Measurements from ENCODE around the gene DNPEP.
"Not testable (repeated sequence)": the region's sequence is repeated elsewhere in the genome, so short reads cannot be mapped to it uniquely, and the experiment has no call there.

The DNPEP gene

DNA sequence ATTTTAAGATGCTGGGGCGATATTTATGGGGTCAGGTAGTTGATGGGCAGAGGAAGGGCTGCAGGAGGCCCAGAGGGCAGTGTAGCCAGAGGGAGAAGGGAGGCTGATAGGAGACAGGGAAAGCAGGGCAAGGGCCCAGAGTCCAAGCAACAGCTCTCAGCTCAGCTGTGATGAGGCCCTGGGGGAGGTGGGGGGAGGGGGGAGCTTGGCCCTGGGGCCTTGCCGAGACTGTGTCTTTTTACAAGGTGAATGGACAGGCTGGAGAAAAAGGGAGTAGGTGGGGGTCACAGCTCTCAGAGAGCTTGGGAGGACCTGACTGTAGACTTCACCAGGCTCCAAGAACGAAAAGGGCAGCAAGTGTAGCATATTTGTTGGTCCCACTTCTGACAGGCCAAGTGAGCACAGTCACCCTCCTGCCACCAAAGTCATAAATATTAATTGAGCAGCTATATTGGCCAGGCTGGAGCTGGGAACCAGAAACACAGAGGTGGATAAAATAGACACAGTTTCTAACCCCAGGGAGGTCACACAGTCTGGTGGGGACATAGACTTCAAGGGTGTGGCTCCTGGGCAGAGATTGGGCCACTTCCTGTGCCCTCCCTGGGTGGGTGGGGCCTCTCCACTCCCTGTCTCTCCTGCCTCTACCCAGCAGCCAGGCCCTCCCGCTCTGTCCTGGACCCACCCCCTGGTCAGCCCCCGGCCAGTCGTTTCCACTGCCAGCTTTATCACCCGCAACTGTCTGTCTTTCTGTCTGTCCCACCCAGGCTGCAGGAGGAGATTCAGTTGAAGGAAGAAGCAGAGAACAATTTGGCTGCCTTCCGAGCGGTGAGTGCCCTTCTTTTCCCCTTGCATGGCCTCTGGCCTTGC is 31.9 kb upstream of the DNPEP start:
- no peak for DNase-seq (ENCODE audit: low spot score)

- DNase-seq (ENCODE audit: low spot score) = no peak
These were observed 31.3 kb upstream of the DNPEP start for GRCh38 chr2:219419012-219419324.

GRCh38 chr2:219418155-219419011 is 30.7 kb upstream of the DNPEP start, which contains the start of gene DES:
TSS of gene DES (plus strand) at chr2:219418377. CDS start at chr2:219418463, 86 bp downstream.
- DNase-seq (ENCODE audit: low spot score) = no peak

DNA sequence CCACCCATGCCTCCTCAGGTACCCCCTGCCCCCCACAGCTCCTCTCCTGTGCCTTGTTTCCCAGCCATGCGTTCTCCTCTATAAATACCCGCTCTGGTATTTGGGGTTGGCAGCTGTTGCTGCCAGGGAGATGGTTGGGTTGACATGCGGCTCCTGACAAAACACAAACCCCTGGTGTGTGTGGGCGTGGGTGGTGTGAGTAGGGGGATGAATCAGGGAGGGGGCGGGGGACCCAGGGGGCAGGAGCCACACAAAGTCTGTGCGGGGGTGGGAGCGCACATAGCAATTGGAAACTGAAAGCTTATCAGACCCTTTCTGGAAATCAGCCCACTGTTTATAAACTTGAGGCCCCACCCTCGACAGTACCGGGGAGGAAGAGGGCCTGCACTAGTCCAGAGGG is 29.7 kb upstream of the DNPEP start:
- DNase-seq (ENCODE audit: low spot score) = no peak

- no peak for DNase-seq (ENCODE audit: low spot score)
These were observed 29.2 kb upstream of the DNPEP start for GRCh38 chr2:219416938-219417337.

- DNase-seq (ENCODE audit: low spot score) = no peak
These were observed 28.5 kb upstream of the DNPEP start for GRCh38 chr2:219416235-219416602.

DNA sequence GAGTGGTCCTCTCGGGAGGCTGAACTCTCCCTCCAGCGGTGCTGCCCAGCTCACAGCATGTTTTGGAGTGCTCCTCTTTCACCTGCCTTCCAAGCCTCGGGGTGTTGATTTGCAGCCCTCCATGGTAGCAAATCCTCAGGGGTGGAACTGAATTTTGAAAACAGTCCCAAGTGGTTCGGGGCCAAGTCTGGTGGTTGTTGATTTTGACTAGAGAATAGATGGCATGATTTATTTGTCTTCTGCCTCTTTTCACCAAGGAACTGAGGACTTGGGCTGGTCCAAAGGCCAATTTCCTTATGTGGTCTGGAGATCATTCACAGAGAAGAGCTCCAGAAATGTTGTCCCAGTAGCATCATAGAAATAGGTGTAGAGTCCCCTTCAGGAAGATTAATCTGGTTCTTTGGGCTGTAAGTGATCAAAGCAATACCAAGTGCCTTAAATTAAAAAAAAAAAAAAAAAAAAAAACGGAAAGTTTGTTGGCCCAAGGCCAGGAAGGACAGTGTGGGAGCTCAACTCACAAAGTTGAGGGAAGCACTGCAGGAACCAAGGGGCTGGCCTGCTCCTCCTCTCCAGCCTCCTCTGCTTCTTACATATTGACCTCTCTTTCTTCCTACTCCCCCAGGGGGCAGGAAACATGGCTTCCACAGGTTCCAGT is 28.0 kb upstream of the DNPEP start:
- DNase-seq (ENCODE audit: low spot score) = no peak

- DNase-seq (ENCODE audit: low spot score) = no peak
These were observed 27.1 kb upstream of the DNPEP start for GRCh38 chr2:219414857-219415256.

GRCh38 chr2:219410390-219410789 is 22.7 kb upstream of the DNPEP start:
- no peak for DNase-seq (ENCODE audit: low spot score)

DNA sequence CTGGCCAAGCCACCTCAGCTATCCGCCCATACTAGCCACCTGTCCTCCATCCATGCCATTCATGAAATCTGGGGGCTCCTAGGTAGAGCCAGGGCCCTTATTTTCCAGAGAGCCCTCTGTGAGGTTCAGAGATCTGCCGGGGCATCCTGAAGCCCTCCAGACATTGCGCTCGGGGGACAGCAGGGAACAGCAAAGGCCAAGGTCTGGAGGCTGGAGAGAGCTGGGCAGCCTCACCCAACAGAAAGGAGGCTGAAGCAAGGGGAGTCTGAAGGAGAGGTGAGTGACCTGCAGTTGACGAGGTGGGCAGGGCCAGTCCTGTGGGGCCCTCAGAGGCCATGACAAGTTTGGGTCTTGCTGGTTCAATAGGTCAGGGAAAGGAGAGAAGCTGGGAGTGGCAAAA is 21.9 kb upstream of the DNPEP start:
- DNase-seq (ENCODE audit: low spot score) = no peak

DNA sequence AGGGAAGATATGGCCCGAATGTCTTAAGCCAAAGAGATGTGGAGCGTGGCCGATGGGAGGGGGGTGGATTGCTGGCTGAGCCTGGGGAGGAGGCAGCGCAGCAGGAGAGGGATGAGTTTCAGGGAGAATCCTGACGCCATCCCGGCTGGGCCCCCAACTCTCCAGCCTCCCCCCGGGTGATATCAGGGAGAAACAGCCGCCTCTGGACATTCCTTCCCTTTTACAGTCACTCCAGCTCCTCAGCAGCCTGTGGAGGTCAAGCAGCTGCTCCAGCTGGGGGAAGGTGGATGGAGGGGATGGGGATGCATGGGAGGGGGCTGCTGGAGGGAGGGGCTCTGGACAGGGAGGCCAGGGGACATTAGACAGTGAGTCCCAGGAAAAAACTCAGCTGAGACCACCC is 20.9 kb upstream of the DNPEP start:
- DNase-seq (ENCODE audit: low spot score) = no peak

- DNase-seq (ENCODE audit: low spot score) = no peak
These were observed 20.5 kb upstream of the DNPEP start for GRCh38 chr2:219408204-219408603.

GRCh38 chr2:219407343-219407742 is 19.6 kb upstream of the DNPEP start:
- DNase-seq (ENCODE audit: low spot score) = not testable (repeated sequence)

DNA sequence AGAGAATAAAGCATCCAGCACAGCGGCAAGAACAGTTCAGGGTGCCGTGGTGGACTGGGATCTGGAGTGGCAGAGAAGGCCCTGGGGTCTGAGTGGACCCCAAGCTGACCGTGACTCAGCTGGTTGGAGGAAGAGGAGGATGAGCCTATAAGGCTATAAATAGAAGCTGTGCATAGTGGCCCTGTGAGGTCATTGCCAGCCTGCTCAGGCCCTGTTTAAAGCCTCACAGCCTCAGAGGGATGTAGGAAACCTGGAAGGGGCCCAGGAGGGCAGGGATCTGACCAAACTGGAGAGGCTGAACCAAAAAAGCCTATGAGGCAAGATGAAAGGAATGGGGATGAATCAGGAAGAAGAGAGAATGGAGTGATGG is 19.1 kb upstream of the DNPEP start:
- peak; percentile 89 for DNase-seq (ENCODE audit: low spot score)

GRCh38 chr2:219405958-219406860 is 18.5 kb upstream of the DNPEP start:
- DNase-seq (ENCODE audit: low spot score) = no peak

DNA sequence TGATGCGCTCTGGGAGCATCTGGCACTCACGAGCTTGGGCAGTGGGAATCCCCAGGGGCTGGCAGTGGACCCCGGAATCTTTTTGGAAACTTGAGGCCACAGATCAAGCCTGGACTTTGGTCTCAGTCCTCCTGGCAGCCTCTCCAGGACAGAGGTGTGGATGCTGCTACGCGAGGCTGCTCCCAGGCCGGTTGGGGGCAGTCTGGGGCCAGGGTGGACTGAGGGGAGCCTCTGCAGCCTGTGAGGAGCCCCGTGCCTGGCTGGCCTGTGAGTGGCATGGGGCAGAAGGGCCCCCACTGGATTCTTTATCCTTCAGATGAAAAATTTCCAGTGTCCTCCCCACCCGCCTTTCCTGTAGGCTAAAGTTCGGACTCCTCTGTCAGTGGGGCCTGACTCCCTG is 17.7 kb upstream of the DNPEP start:
- no peak for DNase-seq (ENCODE audit: low spot score)

DNA sequence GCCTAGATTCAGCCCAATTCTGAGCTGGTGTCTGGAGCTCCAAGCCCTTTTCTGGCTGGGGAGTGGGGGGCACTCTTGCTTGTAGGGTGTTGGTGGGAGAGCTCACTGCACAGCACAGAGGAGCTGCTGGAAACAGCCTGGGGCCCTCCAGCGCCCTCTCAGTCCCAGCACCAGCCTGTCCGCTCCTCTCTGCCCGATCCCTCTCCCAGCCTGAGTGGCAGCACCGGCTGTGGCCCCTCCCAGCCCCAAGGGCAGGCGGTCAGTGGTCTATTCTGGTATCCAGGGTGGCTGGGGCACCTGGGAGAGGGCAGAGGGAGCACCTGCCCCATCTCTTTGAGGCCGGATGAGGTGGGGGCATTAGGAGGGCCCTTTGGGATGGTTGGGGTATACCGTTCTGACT is 17.2 kb upstream of the DNPEP start:
- no peak for DNase-seq (ENCODE audit: low spot score)

DNA sequence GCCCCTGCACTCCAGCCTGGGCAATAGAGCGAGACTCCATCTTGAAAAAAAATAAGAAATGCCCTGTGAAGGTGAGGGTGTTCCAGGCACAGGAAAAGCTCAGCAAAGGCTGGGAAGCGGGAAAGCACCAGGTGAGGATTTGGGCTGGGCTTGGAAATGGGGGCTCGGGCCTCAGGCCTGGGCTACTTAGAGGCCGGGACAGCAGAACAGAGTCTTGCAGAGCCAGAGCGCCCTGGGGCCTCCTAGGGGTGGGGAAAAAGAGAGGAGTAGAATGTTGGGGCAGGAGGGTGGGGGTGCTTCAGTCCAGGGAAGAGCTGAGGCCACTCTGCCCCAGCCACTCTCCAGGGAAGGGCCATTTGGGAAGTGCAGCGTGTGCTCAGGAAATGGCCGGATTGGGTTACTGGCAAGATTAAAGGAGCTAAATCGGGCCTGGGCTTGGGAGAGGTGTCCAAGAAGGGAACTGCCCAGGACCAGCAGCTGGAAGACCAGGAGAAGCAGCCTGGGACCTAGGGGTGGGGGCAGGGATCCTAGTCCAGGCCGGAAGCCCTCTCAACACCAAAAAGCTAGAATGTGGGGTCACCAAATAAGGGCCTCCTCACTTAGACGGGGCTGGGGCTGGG is 16.7 kb upstream of the DNPEP start:
- DNase-seq (ENCODE audit: low spot score) = no peak

GRCh38 chr2:219403861-219404260 is 16.1 kb upstream of the DNPEP start:
- no peak for DNase-seq (ENCODE audit: low spot score)

DNA sequence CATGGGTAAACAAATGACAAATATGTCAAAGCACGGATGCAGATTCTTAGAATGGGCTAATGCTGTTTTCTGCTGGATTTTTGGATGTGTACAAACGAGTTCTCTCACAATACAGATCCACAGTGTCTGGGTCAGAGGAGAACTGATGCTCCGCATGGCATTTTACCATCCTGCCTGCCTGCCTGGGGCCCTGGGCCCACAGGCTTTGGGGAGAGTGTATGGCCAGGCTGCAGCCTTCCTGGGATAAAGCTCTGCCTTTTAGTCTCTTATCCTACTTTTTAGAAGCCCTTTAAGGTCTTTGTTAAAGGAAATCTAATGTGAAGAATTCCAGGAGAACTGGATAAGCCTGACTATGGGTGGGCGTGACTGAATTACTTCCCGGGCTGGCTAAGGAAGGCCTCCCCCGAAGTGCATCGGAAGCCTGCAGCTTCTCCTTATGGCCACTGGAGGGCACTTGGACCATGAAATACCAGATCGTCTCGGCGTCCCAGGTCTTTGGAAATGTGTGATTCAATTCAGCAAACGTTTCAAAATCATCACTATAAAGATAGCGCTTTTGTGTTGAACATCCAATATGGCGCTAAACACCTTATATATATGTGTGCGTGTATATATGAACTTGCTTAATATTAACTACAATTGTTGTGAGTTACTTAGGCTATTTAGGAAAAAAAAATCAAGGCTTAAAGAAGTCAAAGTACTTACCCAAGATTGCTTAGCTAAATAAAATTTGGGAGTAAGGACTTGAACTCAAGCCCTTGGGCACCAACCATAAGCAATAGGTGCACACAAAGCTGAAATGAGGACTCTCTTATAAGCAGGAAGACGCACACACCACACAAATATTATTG is 15.2 kb upstream of the DNPEP start:
- peak; percentile 76 for DNase-seq (ENCODE audit: low spot score)

Measured in hepatic stellate cell (primary cell).